Natural killer cell (primary cell): ENCODE data around the gene SAGE1. TPM values are rescaled to one million over a fixed set of nuclear protein-coding genes. Genes with fewer than 3 reads are reported as not detected.

Experiments used
- ATAC-seq, 3 donors: fragments of 150-1000 bp in 2 of 3; fragments of 200-7000 bp in 1 of 3; cut with Tn5 transposase; 1 replicate in 1 of 3; 2 replicates in 2 of 3; pipeline ENCODE4 v1.10.0; 2021; ENCODE audit warnings: mild to moderate bottlenecking in 2 of 3, moderate library complexity in 2 of 3
- DNase-seq, 2 donors: peaks; one replicate each; pipeline versions ENCODE4 v3.0.0 to v3.0.0-alpha.2; 2013 to 2021; ENCODE audit warnings: mixed read lengths in 1 of 2
- H3K27ac ChIP-seq: one replicate; pipeline ENCODE4 v1.5.1; 2013; ENCODE audit warnings: mild to moderate bottlenecking, low read length
- H3K27me3 ChIP-seq: one replicate; pipeline ENCODE4 v1.6.1; 2013; ENCODE audit warnings: low read length; ENCODE audit not compliant: control insufficient read depth, insufficient read depth
- H3K36me3 ChIP-seq: one replicate; pipeline ENCODE4 v1.6.1; 2013; ENCODE audit warnings: low read length; ENCODE audit not compliant: control insufficient read depth, insufficient read depth
- H3K4me1 ChIP-seq: one replicate; pipeline ENCODE4 v1.6.1; 2013; ENCODE audit warnings: low read length; ENCODE audit not compliant: control insufficient read depth, insufficient read depth
- H3K4me3 ChIP-seq: one replicate; pipeline ENCODE4 v1.5.1; 2013; ENCODE audit warnings: low read length
- H3K9me3 ChIP-seq: one replicate; pipeline ENCODE4 v1.6.1; 2013; ENCODE audit warnings: low read length; ENCODE audit not compliant: control insufficient read depth, insufficient read depth
- H3K27ac Mint-ChIP-seq, 2 donors: one replicate each; pipeline ENCODE4 v1.8.0; 2022; ENCODE audit warnings: mild to moderate bottlenecking in 2 of 2, mixed read lengths in 2 of 2, moderate library complexity in 1 of 2
- H3K27me3 Mint-ChIP-seq, 2 donors: one replicate each; pipeline ENCODE4 v1.8.0; 2022; ENCODE audit warnings: low read depth in 2 of 2, mixed read lengths in 2 of 2
- H3K36me3 Mint-ChIP-seq: one replicate; pipeline ENCODE4 v1.8.0; 2022; ENCODE audit warnings: mixed read lengths
- H3K4me1 Mint-ChIP-seq, 2 donors: one replicate each; pipeline ENCODE4 v1.8.0; 2022; ENCODE audit warnings: mixed read lengths in 2 of 2
- H3K4me3 Mint-ChIP-seq: one replicate; pipeline ENCODE4 v1.8.0; 2022; ENCODE audit warnings: mild to moderate bottlenecking, moderate library complexity, mixed read lengths
- H3K9me3 Mint-ChIP-seq, 2 donors: one replicate each; pipeline ENCODE4 v1.8.0; 2022; ENCODE audit warnings: mixed read lengths in 2 of 2
- CTCF ChIP-seq: fragments of 200-600 bp; IDR thresholded peaks from one replicate; pipeline ENCODE4 v1.8.0; 2022; ENCODE audit warnings: antibody characterized with exemption
- WGBS: methylation state at CpG from one replicate; pipeline ENCODE4 v1.1.7; 2013; ENCODE audit warnings: missing lambda C conversion rate; ENCODE audit not compliant: insufficient coverage; 5-methylcytosine and 5-hydroxymethylcytosine counted together
- intact Hi-C: fragments of 100-400 bp; cut with micrococcal nuclease; formaldehyde crosslinking; loops from one replicate; pipeline ENCODE4 v1.14.2; 2022
- total RNA-seq, 4 donors: library from RNA; stranded (reverse); fragments of 120-200 nt in 1 of 4; gene quantifications; one replicate each; pipeline versions ENCODE4 v1.2.3 to v1.2.4, GENCODE V29; 2013 to 2022

Gene SAGE1
- total RNA-seq, 3 donors from 2014 or later (not counting 1 experiment from before 2014, with no cell fraction given), result not detected

GRCh38 chrX:135923353-135923752 is 29.8 kb downstream of the SAGE1 start:
- ATAC-seq, result no peak
- H3K27me3 ChIP-seq, result no peaks in the 10 kb centered on the region
- Mint-ChIP-seq H3K4me3 (no peak overlapping the region), H3K36me3 (no peaks in the 10 kb centered on the region), H3K9me3 (no peaks in the 10 kb centered on the region), H3K27me3 (peaks cover 0 to 23% of the 10 kb centered on the region in 2 donors), H3K4me1 (no peaks in the 10 kb centered on the region), H3K27ac (no peak overlapping the region)
- 91% methylated on average over 5 of the region's 5 CpGs for WGBS
- H3K9me3 ChIP-seq, result no peaks in the 10 kb centered on the region
- intact Hi-C loops, result no loop called here
- no peak overlapping the region for H3K4me3 ChIP-seq
- no peak for TF ChIP-seq CTCF
- no peaks in the 10 kb centered on the region for H3K4me1 ChIP-seq
- H3K27ac ChIP-seq, result no peak overlapping the region
- DNase-seq, result no peak
- H3K36me3 ChIP-seq, result no peaks in the 10 kb centered on the region

- no peaks in the 10 kb centered on the region for H3K9me3 Mint-ChIP-seq
- no peaks in the 10 kb centered on the region for H3K4me1 Mint-ChIP-seq
- H3K27me3 Mint-ChIP-seq, result peaks cover 0 to 15% of the 10 kb centered on the region in 2 donors
- intact Hi-C loops, result no loop called here
- H3K4me3 Mint-ChIP-seq, result no peak overlapping the region
- no peaks in the 10 kb centered on the region for H3K27me3 ChIP-seq
- no peak for DNase-seq
- no peak overlapping the region for H3K27ac ChIP-seq
- no peaks in the 10 kb centered on the region for H3K36me3 Mint-ChIP-seq
- H3K27ac Mint-ChIP-seq, result no peak overlapping the region
- no peak overlapping the region for H3K4me3 ChIP-seq
- TF ChIP-seq CTCF, result no peak
- no peaks in the 10 kb centered on the region for H3K9me3 ChIP-seq
- no peaks in the 10 kb centered on the region for H3K4me1 ChIP-seq
- no peaks in the 10 kb centered on the region for H3K36me3 ChIP-seq
- no peak for ATAC-seq
- WGBS, result 40% methylated on average over 1 of the region's 2 CpGs
These were observed 34.4 kb downstream of the SAGE1 start for GRCh38 chrX:135927897-135928296.

- DNase-seq, result peak in 1 of 2 donors; percentile 47
- no peaks in the 10 kb centered on the region for H3K4me1 ChIP-seq
- H3K4me1 Mint-ChIP-seq, result no peaks in the 10 kb centered on the region
- no peak overlapping the region for H3K4me3 ChIP-seq
- H3K27ac ChIP-seq, result no peak overlapping the region
- H3K27ac Mint-ChIP-seq, result no peak overlapping the region
- H3K27me3 ChIP-seq, result no peaks in the 10 kb centered on the region
- ATAC-seq, result peak in 1 of 3 donors; percentile 80
- 52% methylated on average over 11 of the region's 19 CpGs for WGBS
- H3K9me3 ChIP-seq, result no peaks in the 10 kb centered on the region
- intact Hi-C loops, result no loop called here
- peaks cover 0 to 17% of the 10 kb centered on the region in 2 donors for H3K27me3 Mint-ChIP-seq
- H3K36me3 ChIP-seq, result no peaks in the 10 kb centered on the region
- H3K9me3 Mint-ChIP-seq, result no peaks in the 10 kb centered on the region
- peak; percentile 61 for TF ChIP-seq CTCF
- no peak overlapping the region for H3K4me3 Mint-ChIP-seq
- H3K36me3 Mint-ChIP-seq, result no peaks in the 10 kb centered on the region
These were observed 38.4 kb downstream of the SAGE1 start for GRCh38 chrX:135931644-135932487.

- H3K27ac Mint-ChIP-seq, result no peak overlapping the region
- H3K27me3 ChIP-seq, result no peaks in the 10 kb centered on the region
- no peak for TF ChIP-seq CTCF
These were observed 51.0 kb downstream of the SAGE1 start for GRCh38 chrX:135944486-135944885.

More at GRCh38 chrX:135944486-135944885, 51.0 kb downstream of the SAGE1 start:
- no peaks in the 10 kb centered on the region for H3K4me1 Mint-ChIP-seq
- Histone ChIP-seq H3K4me3 (no peak overlapping the region), H3K36me3 (no peaks in the 10 kb centered on the region), H3K4me1 (no peaks in the 10 kb centered on the region), H3K27ac (no peak overlapping the region), H3K9me3 (no peaks in the 10 kb centered on the region)
- WGBS, result 17% methylated on average over 1 of the region's 2 CpGs
- no peaks in the 10 kb centered on the region for H3K36me3 Mint-ChIP-seq
- H3K4me3 Mint-ChIP-seq, result no peak overlapping the region
- no peak for ATAC-seq
- intact Hi-C loops, result no loop called here
- no peak for DNase-seq
- H3K9me3 Mint-ChIP-seq, result peaks cover 0 to 5% of the 10 kb centered on the region in 2 donors
- peaks cover 0 to 7% of the 10 kb centered on the region in 2 donors for H3K27me3 Mint-ChIP-seq
